Cardiac muscle cell (in vitro differentiated cells and primary cell): ENCODE measurements around the gene HIVEP3. TPM values are rescaled to one million over a fixed set of nuclear protein-coding genes. Genes with fewer than 3 reads are reported as not detected.

Source experiments
- DNase-seq, 2 donors: peaks; one replicate each; pipeline versions ENCODE4 v3.0.0 to v3.0.0-alpha.2; 2010 to 2017; ENCODE audit warnings: low read depth in 1 of 2, low spot score in 1 of 2
- H3K27ac ChIP-seq: fragments of 200-600 bp; sonication (generic); 2 replicates; pipeline ENCODE4 v1.5.1; 2016
- H3K27me3 ChIP-seq: fragments of 200-600 bp; sonication (generic); 2 replicates; pipeline ENCODE4 v1.6.0; 2016; ENCODE audit warnings: control low read depth
- H3K36me3 ChIP-seq: fragments of 200-600 bp; sonication (generic); 2 replicates; pipeline ENCODE4 v1.5.1; 2016; ENCODE audit warnings: control low read depth
- H3K4me1 ChIP-seq: fragments of 200-600 bp; sonication (generic); 2 replicates; pipeline ENCODE4 v1.8.1; 2017; ENCODE audit warnings: low read depth, mild to moderate bottlenecking, mixed run types
- H3K4me3 ChIP-seq: fragments of 200-600 bp; sonication (generic); 2 replicates; pipeline ENCODE4 v1.5.1; 2016; ENCODE audit warnings: mild to moderate bottlenecking
- H3K9me3 ChIP-seq: fragments of 200-600 bp; sonication (generic); 2 replicates; pipeline ENCODE4 v1.5.1; 2017; ENCODE audit warnings: low read depth, mild to moderate bottlenecking, control low read depth
- CTCF ChIP-seq: IDR thresholded peaks from 2 replicates; pipeline ENCODE4 v1.5.1; 2012; ENCODE audit warnings: low read depth, mild to moderate bottlenecking, low read length
- polyA plus RNA-seq: library from polyadenylated mRNA; unstranded; fragments of >200 nt; fragmentation: Nextera tagmentation; extraction: Ambion mirVana; gene quantifications from 2 replicates; pipeline ENCODE4 v1.2.1, GENCODE V29; 2016
- total RNA-seq: library from RNA; depleted of rRNA; stranded (reverse); fragments of >200 nt; gene quantifications from 2 replicates; pipeline ENCODE4 v1.2.3, GENCODE V29; 2016

HIVEP3 gene
- total and polyA plus RNA-seq, 2 experiments from 2014 or later, result 0.42 to 0.62 TPM

DNA sequence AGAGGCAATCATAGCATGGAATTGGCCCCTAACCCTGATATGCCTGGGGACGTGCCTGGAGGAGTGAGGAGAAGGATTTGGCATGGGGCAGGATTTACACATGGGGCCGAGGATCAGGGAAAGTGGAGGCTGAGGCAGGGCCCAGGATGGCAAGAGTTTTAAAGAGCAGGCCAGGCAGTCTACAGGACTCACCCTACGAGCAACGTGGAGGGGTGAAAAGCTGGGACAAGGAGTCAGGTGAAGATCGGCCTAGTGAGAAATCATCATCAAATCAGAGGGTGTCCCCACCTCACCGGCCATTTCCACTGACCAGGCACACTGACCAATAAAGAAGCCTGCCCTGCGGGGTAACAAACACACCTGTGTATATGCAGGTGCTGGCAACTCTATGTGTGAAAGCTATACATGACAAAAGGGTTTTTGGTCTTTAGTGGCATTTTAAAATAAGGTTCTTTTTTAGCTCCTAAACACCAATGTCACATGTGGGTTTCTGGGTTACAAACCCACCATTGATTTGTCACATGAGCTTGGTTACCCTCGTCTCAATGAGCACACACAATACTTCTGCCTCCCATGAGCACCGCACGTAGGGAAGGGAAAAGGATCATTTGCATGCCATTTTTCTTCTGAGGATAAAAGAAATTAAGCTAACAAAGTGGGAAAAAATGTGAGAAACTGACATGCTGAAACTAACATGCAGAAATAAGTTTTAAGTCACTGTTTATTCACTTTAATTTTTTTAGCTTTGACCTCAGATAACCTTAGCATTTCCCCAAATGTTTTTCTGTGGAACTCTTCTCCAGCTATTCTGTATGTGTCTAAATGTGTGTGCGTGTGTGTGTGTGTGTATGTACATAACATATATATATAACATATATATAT, 266.1 kb downstream of the HIVEP3 start:
- H3K27ac ChIP-seq, result no peak overlapping the region
- H3K9me3 ChIP-seq, result no peaks in the 10 kb centered on the region

GRCh38 chr1:41650028-41650880, 268.5 kb downstream of the HIVEP3 start:
- TF ChIP-seq CTCF, result no peak
- no peak overlapping the region for H3K27ac ChIP-seq

More for the DNA sequence above, 266.1 kb downstream of the HIVEP3 start:
- DNase-seq, result no peak
- H3K4me1 ChIP-seq, result no peaks in the 10 kb centered on the region
- TF ChIP-seq CTCF, result no peak
- no peaks in the 10 kb centered on the region for H3K36me3 ChIP-seq
- H3K27me3 ChIP-seq, result peaks cover 3% of the 10 kb centered on the region
- H3K4me3 ChIP-seq, result no peak overlapping the region

DNA sequence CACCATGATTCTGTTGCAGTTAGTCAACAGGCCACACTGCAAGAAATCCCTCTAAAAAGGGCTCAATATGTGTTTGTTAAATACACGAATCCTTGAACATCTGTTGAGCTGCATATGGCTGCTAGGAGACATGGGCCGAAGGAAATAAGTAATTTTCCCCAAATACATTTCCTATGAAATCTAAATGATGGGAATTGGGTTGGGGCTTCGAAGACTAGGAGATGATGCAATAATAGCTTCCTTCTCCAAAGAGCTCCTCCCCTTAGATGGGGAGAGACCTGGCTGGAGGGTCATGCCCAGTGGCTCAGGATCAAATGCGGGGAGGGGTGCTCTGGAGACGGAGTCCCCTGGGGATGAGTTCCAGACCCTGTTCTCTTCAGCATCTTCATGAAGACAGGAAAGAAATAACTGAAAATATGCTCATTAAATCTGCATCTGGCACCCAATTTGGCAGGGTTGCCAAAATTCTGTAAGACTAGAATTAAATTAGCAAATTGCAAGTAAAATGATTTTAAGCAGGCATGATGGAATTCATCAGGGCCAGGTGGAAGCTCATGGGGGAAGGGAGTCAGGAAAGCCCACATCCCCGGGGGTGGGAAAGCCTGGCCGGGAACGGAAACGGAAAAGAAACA, 269.2 kb downstream of the HIVEP3 start:
- Histone ChIP-seq H3K27ac (no peak overlapping the region), H3K4me1 (no peaks in the 10 kb centered on the region), H3K27me3 (no peaks in the 10 kb centered on the region), H3K4me3 (no peak overlapping the region), H3K9me3 (no peaks in the 10 kb centered on the region), H3K36me3 (no peaks in the 10 kb centered on the region)
- no peak for DNase-seq
- no peak for TF ChIP-seq CTCF

More at GRCh38 chr1:41650028-41650880, 268.5 kb downstream of the HIVEP3 start:
- no peaks in the 10 kb centered on the region for H3K27me3 ChIP-seq
- no peak overlapping the region for H3K4me3 ChIP-seq
- DNase-seq, result no peak
- no peaks in the 10 kb centered on the region for H3K9me3 ChIP-seq
- no peaks in the 10 kb centered on the region for H3K4me1 ChIP-seq
- no peaks in the 10 kb centered on the region for H3K36me3 ChIP-seq

- DNase-seq, result no peak
- Histone ChIP-seq H3K4me3 (no peak overlapping the region), H3K36me3 (no peaks in the 10 kb centered on the region), H3K27me3 (no peaks in the 10 kb centered on the region), H3K4me1 (no peaks in the 10 kb centered on the region), H3K9me3 (no peaks in the 10 kb centered on the region), H3K27ac (no peak overlapping the region)
- TF ChIP-seq CTCF, result no peak
These were observed 269.9 kb downstream of the HIVEP3 start for GRCh38 chr1:41648844-41649243.

DNA sequence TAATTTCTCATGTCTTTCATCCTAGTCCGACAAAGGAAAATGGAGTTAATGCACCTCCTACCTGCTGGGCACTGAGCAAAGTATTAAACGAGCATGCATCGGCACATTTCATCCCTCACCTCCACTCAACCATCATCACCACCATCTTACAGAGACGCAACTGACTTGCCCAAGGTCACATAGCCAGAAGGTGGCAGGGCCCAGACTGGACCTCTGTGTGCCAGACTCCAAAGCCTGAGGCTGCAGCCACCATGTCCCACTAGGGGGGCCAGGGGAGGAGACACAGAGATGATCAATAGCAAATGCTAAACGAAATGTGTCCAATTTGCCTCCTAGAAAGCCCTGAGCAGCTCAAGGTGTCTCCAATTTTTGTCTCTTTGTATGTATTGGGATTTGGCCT, 270.5 kb downstream of the HIVEP3 start:
- TF ChIP-seq CTCF, result no peak
- DNase-seq, result no peak
- Histone ChIP-seq H3K9me3 (no peaks in the 10 kb centered on the region), H3K4me1 (no peaks in the 10 kb centered on the region), H3K27me3 (no peaks in the 10 kb centered on the region), H3K27ac (no peak overlapping the region), H3K4me3 (no peak overlapping the region), H3K36me3 (no peaks in the 10 kb centered on the region)
